ENCODE measurements around the gene ABHD17A.

Gene ABHD17A

GRCh38 chr19:1853295-1854038 is 31.8 kb downstream of the ABHD17A start:
- peak; percentile 72 to 86 for DNase-seq (ENCODE audit: low read depth in 2 of 2)

GRCh38 chr19:1852581-1853128 is 32.6 kb downstream of the ABHD17A start:
- DNase-seq (ENCODE audit: low read depth in 2 of 2): no peak

- DNase-seq (ENCODE audit: low read depth in 2 of 2): no peak
Observed at GRCh38 chr19:1851654-1852580, 33.4 kb downstream of the ABHD17A start.

- no peak for DNase-seq (ENCODE audit: low read depth in 2 of 2)
Observed at GRCh38 chr19:1850809-1851653, 34.3 kb downstream of the ABHD17A start.

- no peak for DNase-seq (ENCODE audit: low read depth in 2 of 2)
Observed at GRCh38 chr19:1849886-1850398, 35.4 kb downstream of the ABHD17A start.

- DNase-seq (ENCODE audit: low read depth in 2 of 2): no peak
Observed at GRCh38 chr19:1849132-1849474, 36.2 kb downstream of the ABHD17A start.

GRCh38 chr19:1848399-1849131 is 36.7 kb downstream of the ABHD17A start, which contains the start of gene REXO1:
TSS of gene REXO1 (minus strand) at chr19:1848483. CDS start at chr19:1848358, 125 bp downstream.
- DNase-seq (ENCODE audit: low read depth in 2 of 2): peak; percentile 93 to 96

- DNase-seq (ENCODE audit: low read depth in 2 of 2): no peak
Observed at GRCh38 chr19:1847684-1848398, 37.5 kb downstream of the ABHD17A start.

- DNase-seq (ENCODE audit: low read depth in 2 of 2): no peak
Observed at GRCh38 chr19:1847348-1847683, 38.0 kb downstream of the ABHD17A start.

- DNase-seq (ENCODE audit: low read depth in 2 of 2): no peak
Observed at GRCh38 chr19:1846517-1847204, 38.6 kb downstream of the ABHD17A start.

- DNase-seq (ENCODE audit: low read depth in 2 of 2): no peak
Observed at GRCh38 chr19:1845642-1846041, 39.7 kb downstream of the ABHD17A start.

- DNase-seq (ENCODE audit: low read depth in 2 of 2): no peak
Observed at GRCh38 chr19:1845125-1845515, 40.2 kb downstream of the ABHD17A start.

- DNase-seq (ENCODE audit: low read depth in 2 of 2): no peak
Observed at GRCh38 chr19:1844513-1845124, 40.7 kb downstream of the ABHD17A start.

GRCh38 chr19:1843646-1844394 is 41.5 kb downstream of the ABHD17A start:
- DNase-seq (ENCODE audit: low read depth in 2 of 2): no peak

- no peak for DNase-seq (ENCODE audit: low read depth in 2 of 2)
Observed at GRCh38 chr19:1843116-1843515, 42.2 kb downstream of the ABHD17A start.

GRCh38 chr19:1841209-1841924 is 43.9 kb downstream of the ABHD17A start:
- DNase-seq (ENCODE audit: low read depth in 2 of 2): no peak

GRCh38 chr19:1840541-1841115 is 44.7 kb downstream of the ABHD17A start:
- no peak for DNase-seq (ENCODE audit: low read depth in 2 of 2)
